WTC11 (cell line): Measurements from ENCODE around the gene CTIF. TPM values are rescaled to one million over a fixed set of nuclear protein-coding genes. Genes with fewer than 3 reads are reported as not detected.

Experiments
- ATAC-seq: fragments of 200-7000 bp; cut with Tn5 transposase; 2 replicates; pipeline ENCODE4 v1.10.0; 2021; ENCODE audit warnings: mild to moderate bottlenecking, moderate library complexity
- CTCF ChIA-PET: fragments of 300-600 bp; sonication (Branson Sonifier 250); formaldehyde crosslinking; loops from one replicate; lab custom pipeline; 2021; ENCODE audit warnings: antibody characterized with exemption; lab: Charles Lee
- POLR2A ChIA-PET: fragments of 350-600 bp; sonication (Branson Sonifier 250); formaldehyde crosslinking; loops from one replicate; lab custom pipeline; 2021; ENCODE audit warnings: antibody characterized with exemption; lab: Charles Lee
- DNase-seq: peaks from one replicate; pipeline ENCODE4 v3.0.0; 2021; ENCODE audit warnings: low spot score
- H3K27ac Mint-ChIP-seq: 2 replicates; pipeline ENCODE4 v1.8.0; 2021; ENCODE audit warnings: mixed read lengths
- H3K27me3 Mint-ChIP-seq: 2 replicates; pipeline ENCODE4 v1.8.0; 2021; ENCODE audit warnings: low read depth, mild to moderate bottlenecking, moderate library complexity, mixed read lengths
- H3K36me3 Mint-ChIP-seq: 2 replicates; pipeline ENCODE4 v1.8.0; 2021; ENCODE audit warnings: mixed read lengths
- H3K4me1 Mint-ChIP-seq: 2 replicates; pipeline ENCODE4 v1.8.0; 2022; ENCODE audit warnings: mixed read lengths
- H3K4me3 Mint-ChIP-seq: 2 replicates; pipeline ENCODE4 v1.8.0; 2021; ENCODE audit warnings: mild to moderate bottlenecking, moderate library complexity, mixed read lengths
- H3K9me3 Mint-ChIP-seq: 2 replicates; pipeline ENCODE4 v1.8.0; 2021; ENCODE audit warnings: mixed read lengths
- ELF4 ChIP-seq: sonication (generic); formaldehyde crosslinking; IDR thresholded peaks from 2 replicates; pipeline ENCODE4 v1.8.1; 2022; ENCODE audit warnings: low read depth, mild to moderate bottlenecking, moderate library complexity, missing genetic modification reagents
- ETV6 ChIP-seq: sonication (generic); formaldehyde crosslinking; IDR thresholded peaks from 2 replicates; pipeline ENCODE4 v1.8.1; 2022; ENCODE audit warnings: mild to moderate bottlenecking, missing genetic modification reagents
- HMGA2 ChIP-seq: fragments of 250-450 bp; sonication (Bioruptor Pico); IDR thresholded peaks from 2 replicates; pipeline ENCODE4 v1.4.0; 2021; ENCODE audit warnings: mild to moderate bottlenecking, moderate library complexity
- IRF2 ChIP-seq: sonication (generic); formaldehyde crosslinking; IDR thresholded peaks from 2 replicates; pipeline ENCODE4 v1.8.0; 2022; ENCODE audit warnings: low read depth, missing genetic modification reagents, borderline replicate concordance
- JAZF1 ChIP-seq: fragments of 250-450 bp; sonication (Bioruptor Pico); IDR thresholded peaks from 2 replicates; pipeline ENCODE4 v1.9.0; 2021; ENCODE audit warnings: moderate library complexity, mild to moderate bottlenecking, inconsistent platforms
- KAT7 ChIP-seq: sonication (generic); formaldehyde crosslinking; IDR thresholded peaks from 2 replicates; pipeline ENCODE4 v1.8.1; 2023; ENCODE audit warnings: missing genetic modification reagents, mild to moderate bottlenecking, borderline replicate concordance
- NFATC4 ChIP-seq: fragments of 250-450 bp; sonication (Bioruptor Pico); IDR thresholded peaks from 2 replicates; pipeline ENCODE4 v1.9.0; 2021; ENCODE audit warnings: mild to moderate bottlenecking
- NFE2L1 ChIP-seq: sonication (generic); formaldehyde crosslinking; IDR thresholded peaks from 2 replicates; pipeline ENCODE4 v1.8.1; 2023; ENCODE audit warnings: missing genetic modification reagents
- PRRX2 ChIP-seq: fragments of 250-450 bp; sonication (Bioruptor Pico); IDR thresholded peaks from 2 replicates; pipeline ENCODE4 v1.8.0; 2021; ENCODE audit warnings: mild to moderate bottlenecking
- SMAD3 ChIP-seq: sonication (generic); formaldehyde crosslinking; IDR thresholded peaks from 2 replicates; pipeline ENCODE4 v1.8.0; 2022; ENCODE audit warnings: missing genetic modification reagents, mild to moderate bottlenecking, borderline replicate concordance
- SMAD4 ChIP-seq: sonication (generic); formaldehyde crosslinking; IDR thresholded peaks from 2 replicates; pipeline ENCODE4 v1.8.0; 2022; ENCODE audit warnings: mild to moderate bottlenecking, missing genetic modification reagents
- ZBTB21 ChIP-seq: sonication (generic); formaldehyde crosslinking; IDR thresholded peaks from 2 replicates; pipeline ENCODE4 v1.8.1; 2023; ENCODE audit warnings: mild to moderate bottlenecking, missing genetic modification reagents, borderline replicate concordance
- ZNF396 ChIP-seq: fragments of 250-450 bp; sonication (Bioruptor Pico); IDR thresholded peaks from 2 replicates; pipeline ENCODE4 v1.8.0; 2021; ENCODE audit warnings: mild to moderate bottlenecking, moderate library complexity, borderline replicate concordance
- total RNA-seq: library from RNA; stranded (reverse); gene quantifications from 3 replicates; pipeline ENCODE4 v1.2.3, GENCODE V29; 2021
- TF ChIP-seq, protein P1 (sequence below): sonication (generic); formaldehyde crosslinking; IDR thresholded peaks from 2 replicates; pipeline ENCODE4 v1.8.1; 2023; ENCODE audit warnings: mild to moderate bottlenecking, missing genetic modification reagents, moderate library complexity
- TF ChIP-seq, protein P2 (sequence below): sonication (generic); formaldehyde crosslinking; IDR thresholded peaks from 2 replicates; pipeline ENCODE4 v1.8.0; 2022; ENCODE audit warnings: mild to moderate bottlenecking, missing genetic modification reagents
- TF ChIP-seq, protein P3 (sequence below): sonication (generic); formaldehyde crosslinking; IDR thresholded peaks from 2 replicates; pipeline ENCODE4 v1.8.0; 2022; ENCODE audit warnings: mild to moderate bottlenecking, missing genetic modification reagents
- TF ChIP-seq, protein P4 (sequence below): sonication (generic); formaldehyde crosslinking; IDR thresholded peaks from 2 replicates; pipeline ENCODE4 v1.8.1; 2022; ENCODE audit warnings: missing genetic modification reagents, borderline replicate concordance
- TF ChIP-seq, protein P5 (sequence below): sonication (generic); formaldehyde crosslinking; IDR thresholded peaks from 2 replicates; pipeline ENCODE4 v1.8.0; 2022; ENCODE audit warnings: missing genetic modification reagents
- TF ChIP-seq, protein P6 (sequence below): fragments of 250-450 bp; sonication (Bioruptor Pico); IDR thresholded peaks from 2 replicates; pipeline ENCODE4 v1.9.0; 2021; ENCODE audit warnings: mild to moderate bottlenecking, borderline replicate concordance
- TF ChIP-seq, protein P7 (sequence below): fragments of 200-600 bp; IDR thresholded peaks from 2 replicates; pipeline ENCODE4 v1.8.0; 2022; ENCODE audit warnings: antibody characterized with exemption

The CTIF gene
- total RNA-seq, 1 experiment from 2014 or later = 28.5 TPM

DNA sequence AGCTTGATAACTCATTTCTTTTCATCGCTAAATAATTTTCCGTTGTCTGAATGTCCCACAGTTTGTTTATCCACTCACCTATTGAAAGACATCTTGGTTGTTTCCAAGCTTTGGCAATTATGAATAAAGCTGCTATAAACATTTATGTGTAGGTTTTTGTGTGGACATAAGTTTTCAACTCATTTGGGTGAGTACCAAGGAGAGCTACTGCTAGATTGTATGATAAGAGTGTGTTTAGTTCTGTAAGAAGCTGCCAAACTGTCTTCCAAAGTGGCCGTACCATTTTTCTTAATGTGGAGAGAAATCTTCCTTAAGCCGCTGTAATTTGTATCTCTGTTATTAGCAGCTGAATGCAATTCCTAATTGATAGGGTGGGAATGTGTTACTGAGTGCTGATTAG lies 11.4 kb upstream of the CTIF start (continued):
- TF ChIP-seq KAT7 (CRISPR knock-in tag) (no peak), ZNF396 (CRISPR knock-in tag) (no peak), IRF2 (CRISPR knock-in tag) (no peak), NFATC4 (CRISPR knock-in tag) (no peak), PRRX2 (no peak), ZBTB21 (no peak), SMAD4 (CRISPR knock-in tag) (no peak), ELF4 (CRISPR knock-in tag) (no peak)
- TF ChIP-seq, protein P1, sequence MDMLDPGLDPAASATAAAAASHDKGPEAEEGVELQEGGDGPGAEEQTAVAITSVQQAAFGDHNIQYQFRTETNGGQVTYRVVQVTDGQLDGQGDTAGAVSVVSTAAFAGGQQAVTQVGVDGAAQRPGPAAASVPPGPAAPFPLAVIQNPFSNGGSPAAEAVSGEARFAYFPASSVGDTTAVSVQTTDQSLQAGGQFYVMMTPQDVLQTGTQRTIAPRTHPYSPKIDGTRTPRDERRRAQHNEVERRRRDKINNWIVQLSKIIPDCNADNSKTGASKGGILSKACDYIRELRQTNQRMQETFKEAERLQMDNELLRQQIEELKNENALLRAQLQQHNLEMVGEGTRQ (CRISPR knock-in tag) = no peak
- TF ChIP-seq, protein P2, sequence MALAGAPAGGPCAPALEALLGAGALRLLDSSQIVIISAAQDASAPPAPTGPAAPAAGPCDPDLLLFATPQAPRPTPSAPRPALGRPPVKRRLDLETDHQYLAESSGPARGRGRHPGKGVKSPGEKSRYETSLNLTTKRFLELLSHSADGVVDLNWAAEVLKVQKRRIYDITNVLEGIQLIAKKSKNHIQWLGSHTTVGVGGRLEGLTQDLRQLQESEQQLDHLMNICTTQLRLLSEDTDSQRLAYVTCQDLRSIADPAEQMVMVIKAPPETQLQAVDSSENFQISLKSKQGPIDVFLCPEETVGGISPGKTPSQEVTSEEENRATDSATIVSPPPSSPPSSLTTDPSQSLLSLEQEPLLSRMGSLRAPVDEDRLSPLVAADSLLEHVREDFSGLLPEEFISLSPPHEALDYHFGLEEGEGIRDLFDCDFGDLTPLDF (CRISPR knock-in tag) = no peak

DNA sequence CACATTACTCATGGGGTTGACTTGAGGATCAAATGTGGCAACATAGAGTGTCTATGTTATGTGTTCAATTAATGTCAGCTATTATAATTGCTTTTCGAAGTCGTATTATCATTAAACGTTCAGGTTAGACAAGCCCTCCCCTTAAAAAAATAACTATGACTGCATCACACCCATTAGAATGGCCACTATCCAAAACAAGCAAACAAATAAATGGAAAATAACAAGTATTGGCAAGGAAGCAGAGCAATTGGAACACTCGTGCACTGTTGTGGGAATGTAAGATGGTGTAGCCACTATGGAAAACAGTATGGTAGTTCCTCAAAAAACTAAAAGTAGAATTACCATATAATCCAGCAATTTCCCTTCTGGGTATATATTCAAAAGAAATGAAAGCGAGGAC lies 10.0 kb upstream of the CTIF start:
- CTCF ChIA-PET = interaction anchor here (0.8 kb wide), 1 partner anchor 83 kb away, joined by 3 read pairs; no protein-coding TSS in a partner anchor
- Mint-ChIP-seq H3K27me3 (no peaks in the 10 kb centered on the region; the same call in 1 of the 2 replicates), H3K27ac (no peak overlapping the region), H3K4me1 (peaks cover 3% of the 10 kb centered on the region; the same call in 1 of the 2 replicates), H3K9me3 (no peaks in the 10 kb centered on the region), H3K4me3 (no peak overlapping the region), H3K36me3 (no peaks in the 10 kb centered on the region)
- DNase-seq (no peak), ATAC-seq (no peak)
- POLR2A ChIA-PET = interaction anchor here (0.6 kb wide), 1 partner anchor 65 kb away, joined by 3 read pairs; no protein-coding TSS in a partner anchor
- TF ChIP-seq, protein P3, sequence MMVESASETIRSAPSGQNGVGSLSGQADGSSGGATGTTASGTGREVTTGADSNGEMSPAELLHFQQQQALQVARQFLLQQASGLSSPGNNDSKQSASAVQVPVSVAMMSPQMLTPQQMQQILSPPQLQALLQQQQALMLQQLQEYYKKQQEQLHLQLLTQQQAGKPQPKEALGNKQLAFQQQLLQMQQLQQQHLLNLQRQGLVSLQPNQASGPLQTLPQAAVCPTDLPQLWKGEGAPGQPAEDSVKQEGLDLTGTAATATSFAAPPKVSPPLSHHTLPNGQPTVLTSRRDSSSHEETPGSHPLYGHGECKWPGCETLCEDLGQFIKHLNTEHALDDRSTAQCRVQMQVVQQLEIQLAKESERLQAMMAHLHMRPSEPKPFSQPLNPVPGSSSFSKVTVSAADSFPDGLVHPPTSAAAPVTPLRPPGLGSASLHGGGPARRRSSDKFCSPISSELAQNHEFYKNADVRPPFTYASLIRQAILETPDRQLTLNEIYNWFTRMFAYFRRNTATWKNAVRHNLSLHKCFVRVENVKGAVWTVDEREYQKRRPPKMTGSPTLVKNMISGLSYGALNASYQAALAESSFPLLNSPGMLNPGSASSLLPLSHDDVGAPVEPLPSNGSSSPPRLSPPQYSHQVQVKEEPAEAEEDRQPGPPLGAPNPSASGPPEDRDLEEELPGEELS (CRISPR knock-in tag) = no peak
- no peak for TF ChIP-seq NFE2L1 (CRISPR knock-in tag)
- TF ChIP-seq, protein P4, sequence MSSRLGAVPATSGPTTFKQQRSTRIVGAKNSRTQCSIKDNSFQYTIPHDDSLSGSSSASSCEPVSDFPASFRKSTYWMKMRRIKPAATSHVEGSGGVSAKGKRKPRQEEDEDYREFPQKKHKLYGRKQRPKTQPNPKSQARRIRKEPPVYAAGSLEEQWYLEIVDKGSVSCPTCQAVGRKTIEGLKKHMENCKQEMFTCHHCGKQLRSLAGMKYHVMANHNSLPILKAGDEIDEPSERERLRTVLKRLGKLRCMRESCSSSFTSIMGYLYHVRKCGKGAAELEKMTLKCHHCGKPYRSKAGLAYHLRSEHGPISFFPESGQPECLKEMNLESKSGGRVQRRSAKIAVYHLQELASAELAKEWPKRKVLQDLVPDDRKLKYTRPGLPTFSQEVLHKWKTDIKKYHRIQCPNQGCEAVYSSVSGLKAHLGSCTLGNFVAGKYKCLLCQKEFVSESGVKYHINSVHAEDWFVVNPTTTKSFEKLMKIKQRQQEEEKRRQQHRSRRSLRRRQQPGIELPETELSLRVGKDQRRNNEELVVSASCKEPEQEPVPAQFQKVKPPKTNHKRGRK (CRISPR knock-in tag) = no peak
- TF ChIP-seq ETV6 (CRISPR knock-in tag) = no peak
- TF ChIP-seq, protein P5, sequence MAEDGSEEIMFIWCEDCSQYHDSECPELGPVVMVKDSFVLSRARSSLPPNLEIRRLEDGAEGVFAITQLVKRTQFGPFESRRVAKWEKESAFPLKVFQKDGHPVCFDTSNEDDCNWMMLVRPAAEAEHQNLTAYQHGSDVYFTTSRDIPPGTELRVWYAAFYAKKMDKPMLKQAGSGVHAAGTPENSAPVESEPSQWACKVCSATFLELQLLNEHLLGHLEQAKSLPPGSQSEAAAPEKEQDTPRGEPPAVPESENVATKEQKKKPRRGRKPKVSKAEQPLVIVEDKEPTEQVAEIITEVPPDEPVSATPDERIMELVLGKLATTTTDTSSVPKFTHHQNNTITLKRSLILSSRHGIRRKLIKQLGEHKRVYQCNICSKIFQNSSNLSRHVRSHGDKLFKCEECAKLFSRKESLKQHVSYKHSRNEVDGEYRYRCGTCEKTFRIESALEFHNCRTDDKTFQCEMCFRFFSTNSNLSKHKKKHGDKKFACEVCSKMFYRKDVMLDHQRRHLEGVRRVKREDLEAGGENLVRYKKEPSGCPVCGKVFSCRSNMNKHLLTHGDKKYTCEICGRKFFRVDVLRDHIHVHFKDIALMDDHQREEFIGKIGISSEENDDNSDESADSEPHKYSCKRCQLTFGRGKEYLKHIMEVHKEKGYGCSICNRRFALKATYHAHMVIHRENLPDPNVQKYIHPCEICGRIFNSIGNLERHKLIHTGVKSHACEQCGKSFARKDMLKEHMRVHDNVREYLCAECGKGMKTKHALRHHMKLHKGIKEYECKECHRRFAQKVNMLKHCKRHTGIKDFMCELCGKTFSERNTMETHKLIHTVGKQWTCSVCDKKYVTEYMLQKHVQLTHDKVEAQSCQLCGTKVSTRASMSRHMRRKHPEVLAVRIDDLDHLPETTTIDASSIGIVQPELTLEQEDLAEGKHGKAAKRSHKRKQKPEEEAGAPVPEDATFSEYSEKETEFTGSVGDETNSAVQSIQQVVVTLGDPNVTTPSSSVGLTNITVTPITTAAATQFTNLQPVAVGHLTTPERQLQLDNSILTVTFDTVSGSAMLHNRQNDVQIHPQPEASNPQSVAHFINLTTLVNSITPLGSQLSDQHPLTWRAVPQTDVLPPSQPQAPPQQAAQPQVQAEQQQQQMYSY (CRISPR knock-in tag) = no peak
- TF ChIP-seq, protein P2 (CRISPR knock-in tag) = no peak
- TF ChIP-seq HMGA2 (CRISPR knock-in tag) = no peak
- TF ChIP-seq SMAD3 (CRISPR knock-in tag) = no peak
- TF ChIP-seq JAZF1 (CRISPR knock-in tag) = no peak
- TF ChIP-seq, protein P6, sequence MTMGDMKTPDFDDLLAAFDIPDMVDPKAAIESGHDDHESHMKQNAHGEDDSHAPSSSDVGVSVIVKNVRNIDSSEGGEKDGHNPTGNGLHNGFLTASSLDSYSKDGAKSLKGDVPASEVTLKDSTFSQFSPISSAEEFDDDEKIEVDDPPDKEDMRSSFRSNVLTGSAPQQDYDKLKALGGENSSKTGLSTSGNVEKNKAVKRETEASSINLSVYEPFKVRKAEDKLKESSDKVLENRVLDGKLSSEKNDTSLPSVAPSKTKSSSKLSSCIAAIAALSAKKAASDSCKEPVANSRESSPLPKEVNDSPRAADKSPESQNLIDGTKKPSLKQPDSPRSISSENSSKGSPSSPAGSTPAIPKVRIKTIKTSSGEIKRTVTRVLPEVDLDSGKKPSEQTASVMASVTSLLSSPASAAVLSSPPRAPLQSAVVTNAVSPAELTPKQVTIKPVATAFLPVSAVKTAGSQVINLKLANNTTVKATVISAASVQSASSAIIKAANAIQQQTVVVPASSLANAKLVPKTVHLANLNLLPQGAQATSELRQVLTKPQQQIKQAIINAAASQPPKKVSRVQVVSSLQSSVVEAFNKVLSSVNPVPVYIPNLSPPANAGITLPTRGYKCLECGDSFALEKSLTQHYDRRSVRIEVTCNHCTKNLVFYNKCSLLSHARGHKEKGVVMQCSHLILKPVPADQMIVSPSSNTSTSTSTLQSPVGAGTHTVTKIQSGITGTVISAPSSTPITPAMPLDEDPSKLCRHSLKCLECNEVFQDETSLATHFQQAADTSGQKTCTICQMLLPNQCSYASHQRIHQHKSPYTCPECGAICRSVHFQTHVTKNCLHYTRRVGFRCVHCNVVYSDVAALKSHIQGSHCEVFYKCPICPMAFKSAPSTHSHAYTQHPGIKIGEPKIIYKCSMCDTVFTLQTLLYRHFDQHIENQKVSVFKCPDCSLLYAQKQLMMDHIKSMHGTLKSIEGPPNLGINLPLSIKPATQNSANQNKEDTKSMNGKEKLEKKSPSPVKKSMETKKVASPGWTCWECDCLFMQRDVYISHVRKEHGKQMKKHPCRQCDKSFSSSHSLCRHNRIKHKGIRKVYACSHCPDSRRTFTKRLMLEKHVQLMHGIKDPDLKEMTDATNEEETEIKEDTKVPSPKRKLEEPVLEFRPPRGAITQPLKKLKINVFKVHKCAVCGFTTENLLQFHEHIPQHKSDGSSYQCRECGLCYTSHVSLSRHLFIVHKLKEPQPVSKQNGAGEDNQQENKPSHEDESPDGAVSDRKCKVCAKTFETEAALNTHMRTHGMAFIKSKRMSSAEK (CRISPR knock-in tag) = no peak
- TF ChIP-seq, protein P7, sequence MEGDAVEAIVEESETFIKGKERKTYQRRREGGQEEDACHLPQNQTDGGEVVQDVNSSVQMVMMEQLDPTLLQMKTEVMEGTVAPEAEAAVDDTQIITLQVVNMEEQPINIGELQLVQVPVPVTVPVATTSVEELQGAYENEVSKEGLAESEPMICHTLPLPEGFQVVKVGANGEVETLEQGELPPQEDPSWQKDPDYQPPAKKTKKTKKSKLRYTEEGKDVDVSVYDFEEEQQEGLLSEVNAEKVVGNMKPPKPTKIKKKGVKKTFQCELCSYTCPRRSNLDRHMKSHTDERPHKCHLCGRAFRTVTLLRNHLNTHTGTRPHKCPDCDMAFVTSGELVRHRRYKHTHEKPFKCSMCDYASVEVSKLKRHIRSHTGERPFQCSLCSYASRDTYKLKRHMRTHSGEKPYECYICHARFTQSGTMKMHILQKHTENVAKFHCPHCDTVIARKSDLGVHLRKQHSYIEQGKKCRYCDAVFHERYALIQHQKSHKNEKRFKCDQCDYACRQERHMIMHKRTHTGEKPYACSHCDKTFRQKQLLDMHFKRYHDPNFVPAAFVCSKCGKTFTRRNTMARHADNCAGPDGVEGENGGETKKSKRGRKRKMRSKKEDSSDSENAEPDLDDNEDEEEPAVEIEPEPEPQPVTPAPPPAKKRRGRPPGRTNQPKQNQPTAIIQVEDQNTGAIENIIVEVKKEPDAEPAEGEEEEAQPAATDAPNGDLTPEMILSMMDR = no peak
